ENCODE data around the gene RERE. TPM values are rescaled to one million over a fixed set of nuclear protein-coding genes. Genes with fewer than 3 reads are reported as not detected.

Gene RERE
- total and polyA plus RNA-seq, 2 donors (not counting 3 experiments of a cell fraction or from before 2014, with no cell fraction given) = 14.1 to 113 TPM

DNA sequence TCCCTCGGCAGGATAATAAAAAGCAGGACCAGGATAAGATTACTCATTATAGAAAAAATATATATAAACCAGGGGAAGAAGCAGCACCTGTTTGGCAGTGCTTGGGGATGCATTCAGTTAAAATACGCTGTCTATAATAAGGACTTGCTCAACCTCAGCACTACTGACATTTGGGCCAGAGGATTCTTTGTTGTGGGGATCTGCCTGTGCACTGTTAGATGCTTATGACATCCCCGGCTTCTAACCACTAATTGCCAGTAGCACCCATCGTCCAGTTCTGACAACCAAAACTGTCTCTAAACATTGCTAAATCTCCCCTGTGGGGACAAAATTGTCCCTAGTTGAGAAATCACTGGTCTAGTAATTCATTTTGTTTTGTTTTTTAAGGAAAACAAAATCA is 257.4 kb downstream of the RERE start:
- DNase-seq (ENCODE audit: low read depth, low spot score) (no peak), FAIRE-seq (no peak)
- no peak overlapping the region for H3K4me2 ChIP-seq (ENCODE audit: insufficient read depth, low read length)
- no peaks in the 10 kb centered on the region for H4K20me1 ChIP-seq (replicated peaks; ENCODE audit: control insufficient read depth, extremely low read depth, insufficient read depth, low read length)
- no TSS peak for BruUV-seq (replicated peaks)
- H2AFZ ChIP-seq (ENCODE audit: low read depth, low read length) = no peak overlapping the region
- POLR2A ChIA-PET = no interaction called here
- no peaks in the 10 kb centered on the region for H3K9me3 ChIP-seq (replicated peaks; ENCODE audit: control insufficient read depth, insufficient read depth, low read length)
- no peaks in the 10 kb centered on the region for H3K27me3 ChIP-seq (ENCODE audit: control insufficient read depth in 2 of 2, insufficient read depth in 2 of 2, low read length in 2 of 2)
- no peak overlapping the region for H3K4me3 ChIP-seq (replicated peaks in 1 of 3; ENCODE audit: insufficient read depth in 1 of 3, low read depth in 1 of 3, low read length in 3 of 3)
- peaks cover 17% of the 10 kb centered on the region for H3K79me2 ChIP-seq (ENCODE audit: control insufficient read depth, insufficient read depth, low read length)
- no peak for TF ChIP-seq POLR2A (IDR thresholded peaks at IDR 0.05; ENCODE audit: low read depth, low read length)
- TF ChIP-seq MYC (IDR thresholded peaks at IDR 0.05; ENCODE audit: low read depth, low read length) = no peak
- no peak for TF ChIP-seq FOS (IDR thresholded peaks at IDR 0.05; ENCODE audit: borderline replicate concordance, insufficient read depth, low read length)
- TF ChIP-seq POLR2AphosphoS5 (IDR thresholded peaks at IDR 0.05; ENCODE audit: insufficient read depth, low read depth, low read length) = no peak
- TF ChIP-seq EZH2 (IDR thresholded peaks at IDR 0.05; ENCODE audit: borderline replicate concordance, low read depth, low read length, severe bottlenecking) = no peak
- TF ChIP-seq, protein P1, sequence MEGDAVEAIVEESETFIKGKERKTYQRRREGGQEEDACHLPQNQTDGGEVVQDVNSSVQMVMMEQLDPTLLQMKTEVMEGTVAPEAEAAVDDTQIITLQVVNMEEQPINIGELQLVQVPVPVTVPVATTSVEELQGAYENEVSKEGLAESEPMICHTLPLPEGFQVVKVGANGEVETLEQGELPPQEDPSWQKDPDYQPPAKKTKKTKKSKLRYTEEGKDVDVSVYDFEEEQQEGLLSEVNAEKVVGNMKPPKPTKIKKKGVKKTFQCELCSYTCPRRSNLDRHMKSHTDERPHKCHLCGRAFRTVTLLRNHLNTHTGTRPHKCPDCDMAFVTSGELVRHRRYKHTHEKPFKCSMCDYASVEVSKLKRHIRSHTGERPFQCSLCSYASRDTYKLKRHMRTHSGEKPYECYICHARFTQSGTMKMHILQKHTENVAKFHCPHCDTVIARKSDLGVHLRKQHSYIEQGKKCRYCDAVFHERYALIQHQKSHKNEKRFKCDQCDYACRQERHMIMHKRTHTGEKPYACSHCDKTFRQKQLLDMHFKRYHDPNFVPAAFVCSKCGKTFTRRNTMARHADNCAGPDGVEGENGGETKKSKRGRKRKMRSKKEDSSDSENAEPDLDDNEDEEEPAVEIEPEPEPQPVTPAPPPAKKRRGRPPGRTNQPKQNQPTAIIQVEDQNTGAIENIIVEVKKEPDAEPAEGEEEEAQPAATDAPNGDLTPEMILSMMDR (IDR thresholded peaks at IDR 0.05; ENCODE audit: extremely low read depth in 1 of 2, insufficient read depth in 1 of 2, low read depth in 1 of 2, low read length in 2 of 2) = no peak
- no peak for TF ChIP-seq GATA2 (IDR thresholded peaks at IDR 0.05; ENCODE audit: insufficient read depth, insufficient read length, low read depth, low read length)
- TF ChIP-seq JUN (IDR thresholded peaks at IDR 0.05; ENCODE audit: borderline replicate concordance, insufficient read depth, insufficient read length, low read depth) = no peak
- TF ChIP-seq, protein P2, sequence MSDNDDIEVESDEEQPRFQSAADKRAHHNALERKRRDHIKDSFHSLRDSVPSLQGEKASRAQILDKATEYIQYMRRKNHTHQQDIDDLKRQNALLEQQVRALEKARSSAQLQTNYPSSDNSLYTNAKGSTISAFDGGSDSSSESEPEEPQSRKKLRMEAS (IDR thresholded peaks at IDR 0.05; ENCODE audit: insufficient read depth, insufficient read length) = no peak
- H3K36me3 ChIP-seq (ENCODE audit: control insufficient read depth in 2 of 2, extremely low read depth in 1 of 2, insufficient read depth in 2 of 2, low read length in 2 of 2) = no peaks in the 10 kb centered on the region
- no peak overlapping the region for H3K9ac ChIP-seq (replicated peaks; ENCODE audit: extremely low read depth, insufficient read depth, low read length)
- no peak overlapping the region for H3K27ac ChIP-seq (ENCODE audit: insufficient read depth, low read depth, low read length)
- dilution Hi-C loops (cut with MboI; ENCODE audit: extremely low pct_ligation_motif_present, low sequenced_read_pairs) (no loop called here), intact Hi-C loops (cut with micrococcal nuclease) (no loop called here)
- H3K4me1 ChIP-seq (ENCODE audit: control insufficient read depth, extremely low read depth, insufficient read depth, low read length) = peaks cover 3% of the 10 kb centered on the region
- no peaks in the 10 kb centered on the region for H3K9me1 ChIP-seq (replicated peaks; ENCODE audit: control insufficient read depth, extremely low read depth, insufficient read depth, low read length)
- CTCF ChIA-PET = interaction anchor here (1.2 to 5.5 kb wide), 8 partner anchors 11 to 289 kb away, joined by 4 to 102 read pairs (median 12); no protein-coding TSS in a partner anchor
